GM12878 (cell line): ENCODE results near the gene CACNG8. TPM values are rescaled to one million over a fixed set of nuclear protein-coding genes. Genes with fewer than 3 reads are reported as not detected.

Experiments
- ATAC-seq: fragments of 200-7000 bp; cut with Tn5 transposase; 3 replicates; pipeline ENCODE4 v1.9.1; 2020; ENCODE audit warnings: mild to moderate bottlenecking, moderate library complexity
- BruUV-seq: library from RNA; stranded (reverse); fragments of 400-500 nt; replicated peaks from 2 replicates; lab custom pipeline; 2021; lab: Mats Ljungman, UMichigan
- CTCF ChIA-PET: fragments of 300-600 bp; sonication (Branson Sonifier 250); formaldehyde crosslinking; extraction: SDS; loops from one replicate; lab custom pipeline; 2021; ENCODE audit warnings: inconsistent platforms; lab: Yijun Ruan, JAX
- POLR2A ChIA-PET: fragments of 350-600 bp; formaldehyde crosslinking; extraction: SDS; loops from one replicate; lab custom pipeline; 2021; ENCODE audit warnings: inconsistent platforms; lab: Charles Lee
- RAD21 ChIA-PET: fragments of 300-600 bp; sonication (Branson Sonifier 250); formaldehyde crosslinking; loops from one replicate; lab custom pipeline; 2023; ENCODE audit warnings: antibody characterized with exemption; ENCODE audit not compliant: unreplicated experiment; lab: Charles Lee
- SMC1A ChIA-PET: fragments of 300-600 bp; sonication (Branson Sonifier 250); formaldehyde crosslinking; loops from one replicate; lab custom pipeline; 2023; ENCODE audit not compliant: unreplicated experiment, uncharacterized antibody; lab: Charles Lee
- DNase-seq: peaks from one replicate; pipeline ENCODE4 v3.0.0-alpha.2; 2011; ENCODE audit warnings: low read depth, low spot score
- FAIRE-seq: peaks from 3 replicates; lab custom pipeline; 2011; peaks lifted over from hg19 to GRCh38; lab: Jason Lieb, UNC
- H2AFZ ChIP-seq: 2 replicates; pipeline ENCODE4 v1.6.0; 2011; ENCODE audit warnings: low read depth, low read length, control low read depth; ENCODE audit not compliant: control insufficient read depth
- H3K27ac ChIP-seq: 2 replicates; pipeline ENCODE4 v1.5.1; 2011; ENCODE audit warnings: control low read depth; ENCODE audit not compliant: control insufficient read depth, insufficient read depth
- H3K27me3 ChIP-seq, 2 experiments: replicated peaks in 1 of 2; 2 replicates each; pipeline versions ENCODE4 v1.6.0 to v1.6.1; 2011; ENCODE audit warnings: low read length in 1 of 2; ENCODE audit not compliant: control insufficient read depth in 2 of 2, insufficient read depth in 2 of 2
- H3K36me3 ChIP-seq, 2 experiments: 2 replicates each; pipeline ENCODE4 v1.5.1; 2011; ENCODE audit warnings: low read length in 1 of 2; ENCODE audit not compliant: control insufficient read depth in 2 of 2, insufficient read depth in 2 of 2
- H3K4me1 ChIP-seq: 2 replicates; pipeline ENCODE4 v1.6.1; 2011; ENCODE audit warnings: mild to moderate bottlenecking, low read length, moderate library complexity, mixed read lengths; ENCODE audit not compliant: control insufficient read depth, insufficient read depth
- H3K4me2 ChIP-seq: 2 replicates; pipeline ENCODE4 v1.6.0; 2011; ENCODE audit warnings: control low read depth; ENCODE audit not compliant: control insufficient read depth, insufficient read depth
- H3K4me3 ChIP-seq: fragments of 200-600 bp; sonication (generic); 2 replicates; pipeline ENCODE4 v1.5.1; 2016
- H3K79me2 ChIP-seq: 2 replicates; pipeline ENCODE4 v1.6.0; 2011; ENCODE audit warnings: low read length; ENCODE audit not compliant: control insufficient read depth, insufficient read depth
- H3K9ac ChIP-seq: 2 replicates; pipeline ENCODE4 v1.8.0; 2011; ENCODE audit warnings: low read length, control low read depth, mixed read lengths; ENCODE audit not compliant: control insufficient read depth, insufficient read depth
- H3K9me3 ChIP-seq: replicated peaks from 3 replicates; pipeline ENCODE4 v1.5.1; 2011; ENCODE audit warnings: mild to moderate bottlenecking, low read length; ENCODE audit not compliant: control insufficient read depth, insufficient read depth
- H4K20me1 ChIP-seq: 2 replicates; pipeline ENCODE4 v1.6.0; 2011; ENCODE audit not compliant: control insufficient read depth, insufficient read depth
- BMI1 ChIP-seq: fragments of 450-650 bp; IDR thresholded peaks from 2 replicates; pipeline ENCODE4 v1.6.1; 2016; ENCODE audit warnings: mild to moderate bottlenecking, moderate library complexity, borderline replicate concordance
- E2F8 ChIP-seq: fragments of 450-650 bp; IDR thresholded peaks from 2 replicates; pipeline ENCODE4 v1.6.1; 2018; ENCODE audit warnings: mild to moderate bottlenecking, low read depth, moderate library complexity; ENCODE audit not compliant: partially characterized antibody
- NFYA ChIP-seq: IDR thresholded peaks from 2 replicates; pipeline ENCODE4 v1.6.1; 2011; ENCODE audit warnings: low read depth, mild to moderate bottlenecking, low read length, improper control_type of control experiment, borderline replicate concordance
- PAX5 ChIP-seq: IDR thresholded peaks from 2 replicates; pipeline ENCODE4 v1.6.1; 2011; ENCODE audit warnings: low read depth, low read length, borderline replicate concordance
- PAX8 ChIP-seq: fragments of 450-650 bp; IDR thresholded peaks from 2 replicates; pipeline ENCODE4 v1.6.1; 2017; ENCODE audit warnings: mild to moderate bottlenecking, moderate library complexity
- ZBTB33 ChIP-seq: fragments of 450-650 bp; IDR thresholded peaks from 2 replicates; pipeline ENCODE4 v1.6.1; 2017; ENCODE audit warnings: mild to moderate bottlenecking
- WGBS: methylation state at CpG from one replicate; pipeline ENCODE4 v1.1.6; 2016; ENCODE audit warnings: low lambda C conversion rate; ENCODE audit not compliant: insufficient replicate concordance, insufficient coverage; ENCODE audit errors: missing lambda C conversion rate; 5-methylcytosine and 5-hydroxymethylcytosine counted together
- in situ Hi-C: fragments of 300-500 bp; cut with MboI; formaldehyde crosslinking; loops from 9 replicates; pipeline ENCODE4 v1.14.3; 2018; ENCODE audit warnings: mixed read lengths
- intact Hi-C: fragments of 100-400 bp; cut with micrococcal nuclease; formaldehyde crosslinking; loops from one replicate; pipeline ENCODE4 v1.14.2; 2022; ENCODE audit not compliant: unreplicated experiment
- polyA plus RNA-seq, 11 experiments: library from polyadenylated mRNA; depleted of rRNA in 4 of 11; unstranded in 6 of 11; stranded (reverse) in 5 of 11; fragments of >200 nt; fragmentation: Nextera tagmentation in 4 of 11; fragmentation: Illumina TruSeq in 1 of 11; extraction: Ambion mirVana in 4 of 11; extraction: Trizol in 1 of 11; gene quantifications; 1 replicate in 1 of 11; 2 replicates in 10 of 11; pipeline versions ENCODE4 v1.2.1 to v1.2.3, GENCODE V29; 2011 to 2016; ENCODE audit warnings: inconsistent platforms in 2 of 11, missing spikeins in 2 of 11, low read depth in 1 of 11
- total RNA-seq, 4 experiments: library from RNA; depleted of rRNA in 3 of 4; stranded (reverse); fragments of >200 nt in 3 of 4; fragmentation: Illumina TruSeq in 1 of 4; extraction: Trizol in 1 of 4; gene quantifications; 2 replicates each; pipeline versions ENCODE4 v1.2.1 to v1.2.3, GENCODE V29; 2013 to 2021
- TF ChIP-seq, protein P1 (sequence below): fragments of 450-650 bp; formaldehyde crosslinking; IDR thresholded peaks from 2 replicates; pipeline ENCODE4 v1.4.0; 2022; ENCODE audit warnings: mild to moderate bottlenecking, moderate library complexity

Gene CACNG8
- total and polyA plus RNA-seq, 10 of the 15 experiments (the other 5 are each of a cell fraction or from before 2014, with no cell fraction given), result not detected

GRCh38 chr19:54011507-54012211 is 48.9 kb downstream of the CACNG8 start (continued):
- TF ChIP-seq, protein P1, sequence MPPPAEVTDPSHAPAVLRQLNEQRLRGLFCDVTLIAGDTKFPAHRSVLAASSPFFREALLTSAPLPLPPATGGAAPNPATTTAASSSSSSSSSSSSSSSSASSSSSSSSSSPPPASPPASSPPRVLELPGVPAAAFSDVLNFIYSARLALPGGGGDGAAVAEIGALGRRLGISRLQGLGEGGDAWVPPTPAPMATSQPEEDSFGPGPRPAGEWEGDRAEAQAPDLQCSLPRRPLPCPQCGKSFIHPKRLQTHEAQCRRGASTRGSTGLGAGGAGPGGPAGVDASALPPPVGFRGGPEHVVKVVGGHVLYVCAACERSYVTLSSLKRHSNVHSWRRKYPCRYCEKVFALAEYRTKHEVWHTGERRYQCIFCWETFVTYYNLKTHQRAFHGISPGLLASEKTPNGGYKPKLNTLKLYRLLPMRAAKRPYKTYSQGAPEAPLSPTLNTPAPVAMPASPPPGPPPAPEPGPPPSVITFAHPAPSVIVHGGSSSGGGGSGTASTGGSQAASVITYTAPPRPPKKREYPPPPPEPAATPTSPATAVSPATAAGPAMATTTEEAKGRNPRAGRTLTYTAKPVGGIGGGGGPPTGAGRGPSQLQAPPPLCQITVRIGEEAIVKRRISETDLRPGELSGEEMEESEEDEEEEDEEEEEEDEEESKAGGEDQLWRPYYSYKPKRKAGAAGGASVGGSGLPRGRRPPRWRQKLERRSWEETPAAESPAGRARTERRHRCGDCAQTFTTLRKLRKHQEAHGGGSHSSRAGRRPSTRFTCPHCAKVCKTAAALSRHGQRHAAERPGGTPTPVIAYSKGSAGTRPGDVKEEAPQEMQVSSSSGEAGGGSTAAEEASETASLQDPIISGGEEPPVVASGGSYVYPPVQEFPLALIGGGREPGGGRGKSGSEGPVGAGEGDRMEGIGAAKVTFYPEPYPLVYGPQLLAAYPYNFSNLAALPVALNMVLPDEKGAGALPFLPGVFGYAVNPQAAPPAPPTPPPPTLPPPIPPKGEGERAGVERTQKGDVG (CRISPR knock-in tag), result no peak

- ChIA-PET POLR2A (no interaction called here), CTCF (no interaction called here), SMC1A (interaction anchor here (1.3 kb wide), 1 partner anchor 10 kb away, joined by 4 read pairs; no protein-coding TSS in a partner anchor), RAD21 (no interaction called here)
- H4K20me1 ChIP-seq, result no peaks in the 10 kb centered on the region
- no peak overlapping the region for H2AFZ ChIP-seq
- no peak for DNase-seq
- H3K36me3 ChIP-seq, result no peaks in the 10 kb centered on the region
- no TSS peak for BruUV-seq
- WGBS, result 56% methylated on average over 8 of the region's 8 CpGs
- in situ Hi-C loops, result no loop called here
- no peak overlapping the region for H3K27ac ChIP-seq
- H3K9me3 ChIP-seq, result no peaks in the 10 kb centered on the region
- no peaks in the 10 kb centered on the region for H3K27me3 ChIP-seq
- H3K4me2 ChIP-seq, result no peak overlapping the region
- H3K9ac ChIP-seq, result no peak overlapping the region
- H3K4me1 ChIP-seq, result no peaks in the 10 kb centered on the region
- no peak for ATAC-seq
- no peak for FAIRE-seq
- H3K79me2 ChIP-seq, result no peaks in the 10 kb centered on the region
- no peak overlapping the region for H3K4me3 ChIP-seq
- intact Hi-C loops, result no loop called here
- TF ChIP-seq PAX5, result no peak
- no peak for TF ChIP-seq PAX8
- TF ChIP-seq BMI1, result no peak
- TF ChIP-seq NFYA, result no peak
- TF ChIP-seq E2F8, result no peak
- no peak for TF ChIP-seq ZBTB33
Measured at GRCh38 chr19:54013866-54014265, 51.1 kb downstream of the CACNG8 start.
